ENCODE data around the gene NUDT3.
"Not testable (repeated sequence)": the region's sequence is repeated elsewhere in the genome, so short reads cannot be mapped to it uniquely, and the experiment has no call there.

NUDT3 gene

DNA sequence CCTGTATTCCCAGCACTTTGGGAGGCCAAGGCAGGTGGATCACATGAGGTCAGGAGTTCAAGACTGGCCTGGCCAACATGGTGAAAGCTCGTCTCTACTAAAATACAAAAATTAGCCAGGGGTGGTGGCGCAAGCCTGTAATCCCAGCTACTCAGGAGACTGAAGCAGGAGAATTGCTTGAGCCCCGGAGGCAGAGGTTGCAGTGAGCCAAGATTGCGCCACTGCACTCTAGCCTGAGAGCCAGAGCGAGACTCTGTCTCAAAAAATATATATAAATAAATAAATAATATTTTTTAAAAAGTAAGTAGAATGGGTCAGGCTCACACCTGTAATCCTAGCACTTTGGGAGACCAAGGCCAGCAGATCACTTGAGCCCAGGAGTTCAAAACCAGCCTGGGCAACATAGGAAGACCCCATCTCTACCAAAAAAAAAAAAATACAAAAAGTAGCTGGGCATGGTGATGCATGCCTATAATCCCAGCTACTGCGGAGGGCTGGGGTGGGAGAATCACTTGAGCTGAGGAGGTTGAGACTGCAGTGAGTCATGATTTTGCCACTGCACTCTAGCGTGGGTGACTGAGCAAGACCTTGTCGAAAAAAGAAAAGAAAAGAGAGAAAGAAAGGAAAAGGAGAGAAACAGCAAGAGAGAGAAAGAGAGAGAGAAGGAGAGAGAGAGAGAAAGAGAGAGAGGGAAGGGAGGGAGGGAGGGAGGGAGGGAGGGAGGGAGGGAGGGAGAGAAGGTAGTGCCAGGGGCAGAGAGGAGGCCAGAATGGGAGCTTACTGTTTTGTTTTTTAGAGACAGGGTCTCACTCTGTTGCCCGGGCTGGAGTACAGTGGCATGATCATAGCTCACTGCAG is 26.5 kb downstream of the NUDT3 start:
- not testable (repeated sequence) for DNase-seq

DNA sequence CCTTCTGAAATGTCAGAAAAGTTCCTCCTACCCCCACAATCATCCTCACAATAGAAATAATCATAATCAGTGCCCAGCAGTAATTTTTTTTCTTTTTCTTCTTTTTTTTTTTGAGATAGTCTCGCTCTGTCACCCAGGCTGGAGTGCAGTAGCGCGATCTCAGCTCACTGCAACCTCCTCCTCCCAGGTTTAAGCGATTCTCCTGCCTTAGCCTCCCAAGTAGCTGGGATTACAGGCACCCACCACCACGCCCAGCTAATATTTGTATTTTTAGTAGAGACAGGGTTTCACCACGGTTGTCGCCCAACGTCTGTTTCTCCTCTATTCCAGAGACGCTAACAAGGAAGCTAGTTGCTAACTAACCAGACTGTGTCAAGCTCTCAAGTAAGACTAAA is 28.8 kb downstream of the NUDT3 start:
- not testable (repeated sequence) for DNase-seq

DNA sequence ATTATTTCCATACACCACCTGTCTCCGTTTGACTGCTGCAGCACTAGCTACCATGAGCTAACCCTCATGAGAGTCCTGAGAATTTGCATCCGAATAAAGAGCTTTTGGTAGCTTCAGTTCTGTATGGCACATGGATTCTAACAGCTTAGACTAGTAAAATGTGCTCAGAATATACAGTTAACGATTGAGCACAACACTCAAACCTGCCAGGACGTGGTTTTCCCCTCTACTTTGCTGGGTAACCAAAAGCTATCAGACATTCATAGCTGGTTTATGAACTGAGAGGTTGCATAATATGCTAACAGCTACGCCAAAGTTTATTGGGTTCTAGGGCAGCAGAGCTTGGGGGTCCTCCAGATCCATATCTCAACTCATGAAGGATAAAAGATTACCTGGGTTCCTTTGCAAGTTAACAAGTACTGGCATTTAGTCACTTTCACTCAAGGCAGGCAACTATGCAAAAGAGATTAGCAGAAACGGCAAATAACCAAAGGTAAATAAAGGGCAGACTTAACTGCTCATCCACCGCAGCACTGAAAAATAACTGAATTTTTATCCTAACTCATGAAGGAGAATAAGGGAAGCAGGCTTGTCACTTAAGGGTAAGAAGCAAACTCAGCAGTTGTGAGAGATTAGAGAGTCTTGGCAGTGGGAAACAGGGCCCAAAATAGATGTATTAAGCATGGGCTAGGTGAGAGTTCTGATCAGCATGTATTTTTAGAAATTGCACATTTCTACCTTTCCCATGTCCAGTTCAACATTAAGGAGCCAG is 29.4 kb downstream of the NUDT3 start:
- DNase-seq = no peak

DNA sequence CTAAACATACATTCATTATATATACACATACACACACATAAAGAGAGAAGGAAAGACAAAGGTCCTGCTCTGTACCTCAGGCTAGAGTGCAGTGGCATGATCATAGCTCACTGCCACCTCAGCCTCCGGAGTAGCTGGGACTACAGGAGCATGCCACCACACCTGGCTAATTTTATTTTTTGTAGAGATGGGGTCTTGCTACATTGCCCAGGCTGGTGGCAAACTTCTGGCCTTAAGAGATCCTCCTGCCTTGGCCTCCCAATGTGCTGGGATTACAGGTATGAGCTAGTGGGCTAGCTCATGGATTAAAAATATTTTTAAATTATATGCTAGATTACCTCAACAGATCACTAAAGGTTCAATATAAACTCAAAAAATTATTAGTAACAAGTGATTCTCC is 30.3 kb downstream of the NUDT3 start:
- no peak for DNase-seq

DNA sequence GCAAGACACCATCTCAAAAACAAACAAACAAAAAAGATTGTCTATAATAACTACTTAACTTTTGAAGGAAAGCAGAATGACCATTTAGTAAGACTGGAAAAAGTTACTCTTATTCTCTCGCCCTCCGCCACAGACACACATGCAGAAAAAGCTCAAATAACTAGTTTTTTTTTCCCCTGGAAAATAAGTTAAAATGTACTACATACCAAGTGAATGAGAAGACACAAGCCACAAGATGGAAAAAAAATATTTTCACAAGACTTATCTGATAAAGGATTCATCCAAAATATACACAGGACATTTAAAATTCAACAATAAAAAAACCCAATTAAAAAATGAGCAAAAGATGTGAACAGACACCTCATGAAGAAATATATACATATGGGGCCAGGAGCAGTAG is 31.9 kb downstream of the NUDT3 start:
- DNase-seq = no peak

DNA sequence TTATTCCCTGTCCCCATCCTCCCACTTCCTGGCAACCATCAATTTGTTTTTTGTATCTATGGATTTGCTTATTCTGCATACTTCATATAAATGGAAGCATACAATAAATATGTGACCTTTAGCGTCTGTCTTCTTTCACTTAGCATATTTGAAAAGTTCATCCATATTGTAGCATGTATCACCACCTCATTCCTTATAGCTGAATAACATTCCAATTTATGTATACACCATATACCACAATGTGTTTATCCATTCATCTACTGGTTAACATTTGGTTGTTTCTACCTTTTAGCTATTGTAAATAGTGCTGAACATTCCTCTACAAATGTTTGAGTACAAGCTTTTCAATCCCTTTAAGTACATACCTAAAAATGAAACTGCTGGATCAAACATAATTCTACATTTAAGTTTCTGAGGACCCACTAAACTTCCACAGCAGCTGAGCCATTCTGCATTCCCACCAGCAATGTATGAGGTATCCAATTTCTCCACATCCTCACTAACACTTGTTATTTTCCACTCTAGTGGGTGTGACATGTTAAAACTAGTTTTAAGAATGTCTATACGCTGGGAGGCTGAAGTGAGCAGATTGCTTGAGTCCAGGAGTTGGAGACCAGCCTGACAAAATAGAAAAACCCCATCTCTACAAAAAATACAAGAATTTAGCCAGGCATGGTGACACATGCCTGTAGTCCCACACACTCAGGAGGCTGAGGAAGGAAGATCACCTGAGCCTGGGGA is 32.9 kb downstream of the NUDT3 start:
- no peak for DNase-seq

DNA sequence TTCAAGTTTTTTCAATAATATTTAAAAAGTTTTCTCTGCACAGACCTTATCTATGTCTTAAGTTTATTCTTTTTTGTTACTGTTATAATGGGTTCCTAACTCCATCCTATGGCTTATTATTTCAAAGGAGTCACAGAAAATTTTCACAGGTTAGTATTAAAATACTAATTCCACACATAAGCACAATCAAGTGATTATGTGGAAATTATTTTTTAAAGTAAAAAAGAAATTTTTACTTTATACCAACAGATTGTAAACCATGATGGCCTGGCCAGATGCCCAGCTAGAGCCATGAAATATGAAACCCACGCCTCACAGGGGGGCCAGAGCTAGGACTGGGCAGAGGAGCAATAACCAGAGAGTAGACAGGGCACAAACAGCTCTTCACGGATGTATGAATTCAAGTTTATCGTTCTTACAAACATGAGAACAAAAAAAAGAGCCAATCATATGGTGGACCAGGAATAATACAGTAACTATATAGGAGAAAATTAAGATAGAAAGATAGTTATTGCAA is 34.0 kb downstream of the NUDT3 start:
- DNase-seq = no peak

DNA sequence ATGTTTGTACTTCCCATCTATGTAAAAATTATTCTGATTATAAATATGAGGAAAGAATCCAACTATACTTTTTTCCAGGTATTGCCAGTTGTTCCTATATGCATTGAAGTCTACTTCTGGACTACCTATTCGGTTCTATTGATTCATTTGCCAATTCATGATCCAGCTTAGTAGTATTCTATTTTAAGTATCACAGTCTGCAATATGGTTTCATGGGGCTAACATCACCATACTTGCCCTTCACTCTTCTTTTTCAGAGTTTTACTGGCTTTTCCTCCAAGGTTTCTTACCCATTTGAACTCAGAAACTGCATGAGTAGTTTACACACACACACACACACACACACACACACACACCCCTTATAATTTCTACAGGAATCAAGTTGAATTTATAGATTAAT is 34.5 kb downstream of the NUDT3 start:
- no peak for DNase-seq

DNA sequence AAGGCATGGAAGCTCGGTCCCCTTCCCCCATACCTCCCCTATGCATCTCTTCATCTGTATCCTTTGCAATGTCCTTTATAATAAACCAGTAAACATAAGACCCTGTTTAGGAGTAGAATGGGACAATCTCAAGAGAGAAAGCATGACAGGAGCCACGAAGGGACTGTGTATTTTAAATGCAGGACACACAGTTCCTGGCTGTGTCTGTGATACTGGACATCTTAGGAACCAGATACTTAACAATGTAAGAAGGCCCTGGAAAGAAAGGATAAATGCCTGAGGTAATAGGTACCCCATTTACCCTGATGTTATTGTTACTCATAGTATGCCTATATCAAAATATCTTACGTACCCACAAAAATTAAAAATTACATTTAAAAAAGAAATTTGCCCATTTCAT is 36.6 kb downstream of the NUDT3 start:
- no peak for DNase-seq

DNA sequence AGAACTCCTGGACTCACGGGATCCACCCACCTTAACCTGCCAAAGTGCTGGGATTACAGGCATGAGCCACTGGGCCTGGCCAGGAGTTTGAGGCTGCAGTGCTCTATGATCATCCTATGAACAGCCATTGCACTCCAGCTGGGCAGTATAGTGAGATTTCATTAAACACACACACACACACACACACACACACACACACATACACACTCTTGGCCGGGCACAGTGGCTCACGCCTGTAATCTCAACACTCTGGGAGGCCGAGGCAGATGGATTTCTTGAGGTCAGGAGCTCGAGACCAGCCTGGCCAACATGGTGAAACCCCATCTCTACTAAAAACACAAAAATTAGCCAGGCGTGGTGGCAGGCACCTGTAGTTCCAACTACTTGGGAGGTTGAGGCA is 38.2 kb downstream of the NUDT3 start:
- not testable (repeated sequence) for DNase-seq

DNA sequence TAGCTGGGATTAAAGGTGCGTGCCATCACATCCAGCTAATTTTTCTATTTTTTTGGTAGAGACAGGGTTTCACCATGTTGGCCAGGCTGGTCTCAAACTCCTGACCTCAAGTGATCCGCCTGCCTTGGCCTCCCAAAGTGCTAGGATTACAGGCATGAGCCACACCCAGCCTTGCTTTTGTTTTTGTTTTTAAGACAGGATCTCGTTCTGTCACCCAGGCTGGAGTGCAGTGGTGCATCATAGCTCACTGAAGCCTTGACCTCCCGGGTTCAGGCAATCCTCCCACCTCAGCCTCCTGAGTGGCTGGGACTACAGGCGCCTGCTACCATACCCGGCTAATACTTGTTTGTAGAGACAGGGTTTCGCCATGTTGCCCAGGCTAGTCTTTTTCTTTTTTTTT is 38.9 kb downstream of the NUDT3 start:
- not testable (repeated sequence) for DNase-seq

DNA sequence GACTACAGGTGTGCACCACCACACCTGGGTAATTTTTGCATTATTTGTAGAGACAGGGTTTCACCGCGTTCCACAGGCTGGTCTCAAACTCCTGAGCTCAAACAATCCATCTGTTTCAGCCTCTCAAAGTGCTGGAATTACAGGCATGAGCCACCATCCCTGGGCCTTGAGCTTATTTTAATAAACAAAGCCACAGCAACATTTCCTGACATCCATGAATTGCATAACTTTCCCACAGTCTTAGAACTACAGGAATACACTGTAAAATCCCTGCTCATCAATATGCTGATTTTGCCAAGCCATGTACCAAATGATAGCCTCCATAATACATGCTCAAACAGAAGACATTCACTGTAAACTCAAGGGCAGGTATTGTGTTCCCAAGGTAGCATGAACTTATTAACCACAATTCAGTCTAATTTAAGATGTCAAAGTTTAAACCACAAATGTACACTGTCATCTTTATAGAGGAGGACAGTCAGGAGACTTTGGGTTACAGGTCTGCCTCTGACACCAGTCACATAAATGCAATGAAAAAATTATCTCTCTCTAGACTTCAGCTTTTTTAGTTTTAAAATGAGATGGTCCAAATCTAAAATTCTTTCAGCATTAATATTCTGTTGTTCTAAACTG is 40.0 kb downstream of the NUDT3 start:
- no peak for DNase-seq

DNA sequence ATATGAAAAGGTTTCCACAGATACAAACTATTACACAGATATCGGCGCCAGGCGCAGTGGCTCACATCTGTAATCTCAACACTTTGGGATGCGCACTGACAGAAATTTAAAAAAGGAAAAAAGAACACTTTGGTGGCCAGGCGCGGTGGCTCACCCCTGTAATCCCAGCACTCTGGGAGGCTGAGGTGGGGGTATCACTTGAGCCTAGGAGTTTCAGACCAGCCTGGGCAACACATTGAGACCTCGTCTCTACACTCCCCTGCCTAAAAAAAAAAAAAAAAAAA is 41.6 kb downstream of the NUDT3 start:
- DNase-seq = no peak

DNA sequence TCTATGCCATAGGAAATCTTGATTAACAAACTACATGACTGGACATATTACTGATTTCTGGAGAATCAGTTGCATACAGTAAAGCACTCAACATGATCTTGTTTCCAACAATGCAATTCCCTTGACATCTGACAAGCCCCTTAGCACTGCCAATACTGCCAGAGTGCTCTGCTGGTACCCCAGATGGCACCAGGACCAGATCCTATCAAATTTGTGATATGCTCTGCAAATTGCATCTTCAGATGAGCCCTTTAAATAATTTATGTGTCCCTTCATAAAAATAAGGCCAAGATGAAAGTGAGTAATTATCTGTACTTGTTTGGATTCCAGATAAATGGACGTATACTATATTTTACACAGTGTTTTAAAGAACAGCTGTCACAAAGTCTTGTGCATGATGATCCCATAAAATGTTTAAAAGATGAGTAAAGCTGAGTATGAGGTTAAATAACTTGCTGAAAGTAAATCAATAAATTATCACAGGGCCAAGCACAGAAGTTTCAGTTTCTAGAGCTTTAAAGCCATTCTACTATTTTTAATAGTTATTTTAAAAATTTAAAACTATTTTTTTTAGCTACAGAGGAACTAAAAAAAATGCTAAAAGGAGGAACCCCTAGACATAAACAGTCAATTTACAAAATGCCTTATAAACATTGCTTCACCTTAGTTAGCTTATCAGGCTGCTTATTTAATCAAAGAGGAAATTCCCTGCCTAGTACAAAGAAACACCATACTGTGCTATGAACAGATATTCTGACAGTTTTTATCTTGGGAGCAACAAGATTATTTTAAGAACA is 42.1 kb downstream of the NUDT3 start:
- no peak for DNase-seq

DNA sequence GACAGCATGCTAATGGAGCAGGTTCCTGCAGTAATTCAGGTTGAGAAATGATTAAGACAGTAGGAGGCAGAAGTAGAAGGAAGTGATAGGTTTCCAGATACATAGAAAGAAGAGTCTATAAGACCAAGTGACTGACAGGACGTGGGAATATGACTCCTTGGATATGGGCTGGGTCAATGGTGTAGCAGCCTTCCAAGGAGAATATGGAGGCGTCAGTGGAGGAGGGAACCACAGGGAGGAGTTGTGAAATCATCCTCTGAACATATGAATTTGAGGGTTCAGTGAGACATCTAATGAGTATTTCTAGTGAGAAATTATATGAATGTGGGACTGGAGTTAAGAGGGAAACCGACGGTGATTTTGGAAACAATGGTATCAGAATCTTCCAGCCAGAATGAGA is 43.3 kb downstream of the NUDT3 start:
- DNase-seq = no peak

DNA sequence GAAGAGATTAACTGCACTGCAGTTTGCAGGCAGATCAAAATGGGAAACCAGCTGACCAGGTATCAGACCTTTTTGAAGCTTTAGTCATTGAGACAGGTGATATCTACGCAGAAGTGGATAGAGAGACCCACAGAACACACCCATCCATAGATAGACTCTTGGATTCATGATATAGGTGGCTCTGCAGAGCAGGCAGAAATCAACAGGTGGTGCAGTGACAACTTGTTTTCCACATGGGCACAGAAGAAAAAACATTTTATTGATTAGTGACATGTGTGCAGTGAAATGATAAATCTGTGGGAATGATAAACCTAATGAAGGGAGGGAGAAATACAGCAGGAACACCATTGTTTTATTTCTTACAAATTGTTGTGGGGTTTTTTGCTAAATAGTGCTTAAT is 45.2 kb downstream of the NUDT3 start:
- no peak for DNase-seq

DNA sequence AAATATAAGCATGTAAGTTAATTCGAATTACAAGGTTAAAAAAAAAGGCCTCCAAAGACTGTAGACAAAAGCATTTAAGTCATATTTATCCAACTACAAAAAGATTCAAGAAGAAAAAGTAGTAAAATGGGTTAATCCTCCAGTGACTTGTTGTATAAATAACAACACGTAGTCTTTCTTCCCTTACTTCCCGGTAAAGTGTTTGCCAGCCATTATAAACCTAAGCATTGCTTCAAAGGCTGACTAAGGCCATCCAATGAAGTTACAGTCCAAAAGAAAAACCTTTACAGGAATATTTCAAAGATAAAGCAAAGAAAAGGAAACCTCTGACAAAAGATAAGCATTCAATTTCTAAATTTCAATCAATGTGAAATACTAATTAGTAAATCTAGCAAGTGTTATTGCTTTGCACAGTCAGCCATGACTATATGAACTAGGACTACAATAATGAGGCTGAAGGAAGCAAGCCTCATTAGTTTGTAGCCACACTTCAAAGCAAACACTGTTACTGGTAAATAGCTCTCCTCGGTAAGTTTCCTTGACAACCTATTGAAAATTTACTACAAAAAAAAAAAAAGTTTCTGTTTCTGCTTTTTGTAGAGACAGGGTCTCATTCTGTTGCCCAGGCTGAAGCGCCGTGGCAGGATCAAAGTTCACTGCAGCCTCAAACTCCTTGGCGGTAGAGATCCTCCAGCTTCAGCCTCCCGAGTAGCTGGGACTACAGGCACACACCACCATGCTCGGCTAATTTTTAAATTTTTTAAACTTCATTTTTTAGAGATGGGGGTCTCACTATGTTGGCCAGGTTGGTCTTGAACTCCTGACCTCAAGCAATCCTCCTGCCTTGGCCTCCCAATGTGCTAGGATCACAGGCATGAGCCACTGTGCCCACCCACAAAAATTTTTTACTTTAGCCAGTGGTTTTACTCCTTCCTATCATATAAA is 46.0 kb downstream of the NUDT3 start:
- DNase-seq = no peak

DNA sequence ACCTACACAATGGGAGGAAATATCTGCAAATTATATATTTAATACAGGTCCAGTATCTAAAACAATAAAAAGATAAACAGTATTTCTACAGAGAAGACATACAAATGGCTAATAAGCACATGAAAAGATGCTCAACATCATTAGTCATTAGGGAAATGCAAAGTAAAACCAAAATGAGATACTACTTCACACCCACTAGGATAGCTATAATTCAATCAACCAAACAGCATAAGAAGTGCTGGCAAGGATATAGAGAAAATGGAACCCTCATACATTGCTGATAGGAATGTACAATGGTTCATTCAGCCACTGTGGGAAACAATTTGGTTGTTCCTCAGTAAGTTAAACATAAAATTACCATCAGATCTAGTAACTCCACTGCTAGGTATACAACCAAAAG is 48.7 kb downstream of the NUDT3 start:
- DNase-seq = no peak

DNA sequence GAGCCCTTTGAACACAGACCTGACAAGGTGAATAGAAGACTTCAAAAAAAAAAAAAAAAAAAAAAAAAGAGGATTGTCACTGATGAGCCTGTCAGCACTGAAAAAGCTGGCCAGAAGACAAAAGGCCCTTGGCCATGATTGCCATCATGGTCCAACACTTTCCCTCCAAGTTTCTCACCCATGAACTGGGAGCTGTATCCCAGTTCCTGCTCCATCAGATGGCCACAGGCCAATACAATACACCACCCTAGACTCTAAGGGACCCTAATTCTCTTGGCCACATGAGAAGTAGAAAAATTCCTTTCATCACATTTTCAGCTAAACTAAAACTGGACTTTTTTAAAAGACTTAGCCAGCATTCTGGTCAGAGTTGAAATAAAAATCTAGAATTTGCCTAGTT is 50.2 kb downstream of the NUDT3 start:
- no peak for DNase-seq

DNA sequence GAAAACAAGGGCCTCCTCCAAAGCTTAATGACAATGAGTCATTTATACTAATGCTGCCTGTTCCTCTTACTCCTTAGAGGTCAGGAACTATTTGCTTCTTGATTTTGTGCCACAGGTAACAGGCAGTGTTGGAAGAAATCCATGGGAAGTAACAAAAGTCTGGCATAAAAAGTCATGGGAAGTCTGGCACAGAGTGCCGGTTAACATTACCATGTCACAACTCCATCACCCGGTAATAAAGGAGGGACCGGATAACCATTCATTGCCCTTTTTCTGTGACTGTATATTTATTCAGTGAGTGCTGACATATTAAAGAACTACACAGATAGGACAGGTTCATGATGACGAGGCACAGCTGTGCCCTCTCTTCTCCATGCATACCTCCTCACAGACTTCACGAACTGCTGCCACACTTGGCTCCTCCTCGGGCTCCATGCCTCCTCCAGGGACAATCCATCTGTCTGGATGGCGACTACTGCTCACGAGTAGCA is 50.9 kb downstream of the NUDT3 start:
- DNase-seq = no peak

DNA sequence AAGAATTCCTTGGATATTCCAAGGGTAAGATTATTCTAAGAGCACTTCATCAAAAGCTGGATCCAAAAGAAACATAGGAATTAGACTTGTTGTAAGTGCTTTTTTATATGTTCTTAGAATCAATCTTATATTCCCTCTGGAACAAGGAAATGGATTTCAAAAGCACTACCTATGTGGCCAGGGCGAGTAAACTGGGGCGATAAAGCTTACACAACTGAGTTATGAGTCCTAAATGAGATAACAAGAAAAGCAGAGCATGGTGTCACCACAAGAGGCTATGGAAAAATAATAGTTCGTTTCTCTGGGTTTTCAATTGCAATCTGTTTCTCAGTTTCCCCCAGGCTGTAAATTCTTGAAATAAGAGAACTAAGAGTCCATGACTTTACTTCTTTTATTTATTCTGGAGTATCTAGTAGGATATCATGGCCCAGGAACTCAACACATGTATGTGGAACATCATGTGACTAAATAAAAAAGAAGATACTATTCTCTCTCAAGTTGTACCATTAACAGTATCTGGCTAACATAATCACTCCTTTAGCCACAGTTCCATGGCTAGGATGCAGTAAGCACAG is 51.5 kb downstream of the NUDT3 start:
- DNase-seq = no peak

Data from activated CD4-positive, CD25-positive, alpha-beta regulatory T cell treated with anti-CD3 and anti-CD28 coated beads, Interleukin-2, amount 50 U/mL, for 72 hours (primary cell).